ENCODE data around the gene SYT3.
"Not testable (repeated sequence)": the region's sequence is repeated elsewhere in the genome, so short reads cannot be mapped to it uniquely, and the experiment has no call there.

Gene SYT3

DNA sequence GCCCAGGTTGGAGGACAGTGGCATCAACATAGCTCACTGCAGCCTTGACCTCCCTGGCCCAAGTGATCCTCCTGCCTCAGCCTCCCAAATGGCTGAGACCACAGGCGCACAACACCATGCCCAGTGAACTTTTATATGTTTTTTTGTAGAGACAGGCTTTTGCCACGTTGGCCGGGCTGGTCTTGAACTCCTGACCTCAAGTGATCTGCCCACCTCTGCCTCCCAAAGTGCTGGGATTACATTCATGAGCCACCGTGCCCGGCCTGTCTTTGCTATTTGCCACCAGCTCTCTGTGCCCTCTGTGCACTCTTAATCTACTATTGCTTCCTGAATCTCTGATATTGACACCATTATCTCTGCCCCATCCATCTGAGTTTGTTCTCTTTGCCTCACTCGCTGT, 37.2 kb downstream of the SYT3 start:
- DNase-seq, result no peak

DNA sequence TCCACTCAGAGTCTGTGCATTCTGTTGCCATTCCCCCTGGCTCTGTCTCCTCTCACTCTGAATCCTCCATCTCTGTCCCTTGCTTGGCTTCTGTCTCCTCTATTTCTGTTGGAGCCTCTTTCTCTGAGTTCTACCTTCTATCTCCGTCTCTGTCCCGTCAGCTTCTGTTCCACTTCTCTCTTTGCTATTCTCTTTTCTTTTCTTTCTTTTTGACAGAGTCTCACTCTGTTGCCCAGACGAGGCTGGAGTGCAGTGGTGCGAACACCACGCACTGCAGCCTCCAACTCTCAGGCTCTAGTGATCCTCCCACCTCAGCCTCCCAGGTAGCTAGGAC, 37.6 kb downstream of the SYT3 start:
- no peak for DNase-seq

DNA sequence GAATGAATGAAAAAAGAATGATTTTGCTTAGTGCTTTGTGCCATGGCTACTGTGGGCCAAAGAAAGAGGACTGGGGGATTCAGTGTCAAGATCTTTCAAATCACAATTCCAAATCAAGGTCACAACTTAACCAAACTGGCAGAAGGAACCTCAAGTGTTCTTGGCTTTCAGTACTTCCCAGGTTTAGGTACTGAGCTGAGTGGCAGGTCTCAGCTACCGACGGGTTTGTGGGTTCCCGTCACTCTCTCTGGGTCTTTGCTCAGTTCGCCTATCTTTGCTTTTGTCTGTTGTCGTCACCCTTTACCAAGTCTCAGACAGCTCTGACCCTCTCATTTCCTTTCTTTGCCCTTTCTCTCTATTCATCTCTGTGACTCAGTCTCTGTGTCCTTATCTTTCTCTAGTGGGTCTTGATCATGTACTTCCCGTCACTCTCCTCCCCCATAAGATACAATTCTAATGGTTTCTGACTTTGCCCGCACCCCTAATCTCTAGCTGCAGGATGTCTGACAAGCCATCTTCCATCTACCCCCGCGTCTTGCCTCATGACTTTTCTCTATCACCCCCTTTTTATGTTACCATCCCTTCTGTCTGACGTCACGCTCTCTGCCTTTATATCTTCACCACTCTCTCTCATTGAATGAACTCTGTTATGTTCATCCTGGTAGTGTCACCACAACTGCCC, 38.1 kb downstream of the SYT3 start:
- no peak for DNase-seq

DNA sequence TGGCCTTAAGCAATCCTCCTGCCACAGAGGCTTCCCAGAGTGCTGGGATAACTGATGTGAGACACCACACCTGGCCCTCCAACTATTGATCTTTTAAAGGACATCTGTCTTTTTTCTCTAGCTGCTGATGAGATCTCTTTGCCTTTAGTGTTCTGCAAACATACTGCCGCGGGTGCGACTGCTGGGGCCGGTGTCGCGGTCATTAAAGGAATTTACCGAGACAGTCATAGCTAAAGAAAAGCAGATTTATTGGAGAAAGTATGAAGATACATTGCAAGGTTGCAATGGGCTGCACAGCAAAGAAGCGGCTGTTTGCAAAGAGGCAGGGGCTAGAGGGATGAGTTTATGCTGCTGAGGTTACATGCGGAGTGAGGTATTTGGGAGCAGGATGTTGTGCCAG, 40.3 kb downstream of the SYT3 start:
- DNase-seq, result no peak

DNA sequence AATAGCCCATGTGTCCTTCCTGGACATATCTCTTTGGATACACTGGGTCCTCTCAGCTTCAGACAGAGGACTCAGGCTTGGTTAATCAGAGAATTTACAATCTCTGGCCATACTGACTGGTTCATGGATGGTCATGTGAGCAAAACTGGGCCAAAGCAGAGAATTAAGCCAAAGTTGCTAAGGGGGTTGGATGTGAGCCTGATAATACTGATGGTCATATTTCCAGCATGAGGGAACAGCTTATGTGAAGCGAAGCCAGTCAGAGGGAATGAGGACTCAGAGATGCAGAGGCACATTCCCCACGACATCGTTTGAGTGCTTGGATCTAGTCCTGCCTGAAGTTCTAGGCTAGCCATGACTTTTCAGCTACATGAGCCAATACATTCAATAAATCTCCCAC, 49.5 kb downstream of the SYT3 start:
- DNase-seq, result no peak

DNA sequence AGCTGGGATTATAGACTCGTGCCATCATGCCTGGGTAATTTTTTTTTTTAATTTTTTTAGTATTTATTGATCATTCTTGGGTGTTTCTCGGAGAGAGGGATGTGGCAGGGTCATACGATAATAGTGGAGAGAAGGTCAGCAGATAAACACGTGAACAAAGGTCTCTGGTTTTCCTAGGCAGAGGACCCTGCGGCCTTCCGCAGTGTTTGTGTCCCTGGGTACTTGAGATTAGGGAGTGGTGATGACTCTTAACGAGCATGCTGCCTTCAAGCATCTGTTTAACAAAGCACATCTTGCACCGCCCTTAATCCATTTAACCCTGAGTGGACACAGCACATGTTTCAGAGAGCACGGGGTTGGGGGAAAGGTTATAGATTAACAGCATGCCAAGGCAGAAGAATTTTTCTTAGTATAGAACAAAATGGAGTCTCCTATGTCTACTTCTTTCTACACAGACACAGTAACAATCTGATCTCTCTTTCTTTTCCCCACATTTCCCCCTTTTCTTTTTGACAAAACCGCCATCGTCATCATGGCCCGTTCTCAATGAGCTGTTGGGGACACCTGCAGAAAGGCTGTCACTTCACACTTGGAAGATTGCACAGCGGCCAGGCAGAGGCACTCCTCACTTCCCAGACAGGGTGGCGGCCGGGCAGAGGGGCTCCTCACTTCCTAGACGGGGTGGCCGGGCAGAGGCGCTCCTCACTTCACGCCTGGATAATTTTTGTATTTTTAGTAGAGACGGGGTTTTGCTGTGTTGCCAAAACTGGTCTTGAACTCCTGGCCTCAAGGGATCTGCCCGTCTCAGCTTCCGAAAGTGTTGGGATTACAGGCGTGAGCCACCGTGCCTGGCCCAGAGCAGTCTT, 57.7 kb downstream of the SYT3 start:
- DNase-seq, result not testable (repeated sequence)

DNA sequence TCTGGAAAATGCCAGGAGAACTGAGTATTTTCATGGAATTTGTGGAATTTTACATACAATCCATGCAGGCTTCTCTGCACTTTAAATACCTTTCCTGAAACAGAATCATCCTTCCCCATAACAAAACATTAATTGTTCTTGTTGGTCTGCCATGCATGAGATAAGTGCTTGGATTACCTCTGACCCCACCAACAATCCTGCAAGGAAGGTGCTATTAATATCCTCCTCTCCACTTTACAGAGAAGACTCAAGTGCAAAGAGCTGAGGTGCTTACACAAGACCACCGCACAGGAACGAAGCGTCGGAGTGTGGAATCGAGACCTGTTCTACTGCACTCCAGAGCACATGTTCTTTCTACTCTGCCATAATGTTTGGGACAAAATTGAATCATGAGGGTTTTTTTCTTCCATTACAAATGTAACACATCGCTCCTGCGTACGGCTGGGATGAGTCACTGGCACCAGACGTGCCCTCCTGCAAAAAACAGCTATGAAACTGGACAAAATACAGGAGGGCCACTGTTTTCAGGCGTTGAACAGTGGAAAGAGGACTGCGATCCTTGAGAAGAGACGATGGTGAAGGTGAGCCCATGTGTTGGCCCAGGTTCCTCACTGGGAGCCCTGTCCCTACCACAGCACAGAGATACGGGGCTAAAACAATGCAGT, 58.6 kb downstream of the SYT3 start:
- no peak for DNase-seq

DNA sequence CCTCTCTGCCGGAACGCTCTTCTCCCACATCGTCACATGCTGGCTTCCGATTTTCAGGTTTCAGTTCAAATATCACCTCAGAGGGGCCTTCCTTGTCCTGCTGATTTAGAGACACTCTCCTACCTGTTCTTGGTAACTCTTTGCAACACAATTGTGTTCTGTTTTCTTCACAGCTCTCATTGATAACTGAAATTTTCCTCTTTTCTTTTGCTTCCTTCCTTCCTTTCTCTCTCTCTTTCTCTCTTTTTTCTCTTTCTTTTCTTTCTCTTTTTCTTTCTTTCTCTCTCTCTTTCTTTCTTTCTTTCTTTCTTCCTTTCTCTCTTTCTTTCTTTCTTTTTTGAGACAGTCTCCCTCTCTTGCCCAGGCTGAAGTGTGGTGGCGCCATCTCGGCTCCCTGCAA, 59.4 kb downstream of the SYT3 start:
- no peak for DNase-seq

DNA sequence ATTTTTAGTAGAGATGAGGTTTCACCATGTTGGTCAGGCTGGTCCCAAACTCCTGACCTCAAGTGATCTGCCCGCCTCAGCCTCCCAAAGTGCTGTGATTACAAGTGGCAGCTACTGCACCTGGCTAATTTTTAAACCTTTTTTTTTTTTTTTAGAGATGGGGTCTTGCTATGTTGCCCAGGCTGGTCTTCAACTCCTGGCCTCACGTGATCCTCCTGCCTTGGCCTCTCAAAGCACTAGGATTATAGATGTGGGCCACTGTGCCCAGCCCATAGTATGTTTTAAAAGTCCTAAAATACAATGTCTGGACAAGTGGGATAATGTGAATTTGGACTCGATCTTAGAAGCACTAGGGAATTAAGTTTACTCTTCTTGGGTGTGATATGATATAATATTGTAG, 62.9 kb downstream of the SYT3 start:
- DNase-seq, result not testable (repeated sequence)

DNA sequence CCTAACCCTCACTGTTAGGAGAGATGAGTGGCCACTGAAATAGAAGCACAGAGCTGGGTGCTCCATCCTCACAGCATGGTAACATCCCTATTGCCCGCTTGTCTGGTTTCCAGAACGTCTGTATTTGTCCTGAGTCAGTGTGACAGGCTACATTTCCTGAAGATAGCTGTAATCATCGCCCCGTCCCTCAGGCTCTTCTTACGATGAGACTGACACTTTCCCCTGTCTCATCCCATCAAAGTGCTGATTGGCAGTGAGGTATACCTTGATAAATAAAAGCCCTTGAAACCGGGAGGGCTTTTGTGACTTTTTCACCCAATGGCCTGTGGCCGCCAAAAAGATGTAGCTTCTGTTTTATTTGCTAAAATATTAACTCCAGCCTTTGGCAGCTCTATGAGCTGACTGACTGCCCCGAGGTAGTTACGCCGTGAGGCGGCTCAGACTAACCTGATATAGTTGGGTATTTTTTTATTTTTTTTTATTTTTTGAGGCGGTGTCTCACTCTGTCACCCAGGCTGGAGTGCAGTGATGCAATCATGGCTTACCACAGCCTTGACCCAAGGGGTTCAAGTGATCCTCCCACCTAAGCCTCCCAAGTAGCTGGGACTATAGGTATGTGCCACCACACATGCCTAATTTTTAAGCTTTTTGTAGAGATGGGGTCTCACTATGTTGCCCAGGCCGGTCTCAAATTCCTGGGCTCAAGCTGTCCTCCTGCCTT, 65.8 kb downstream of the SYT3 start:
- DNase-seq, result no peak
